ENCODE results near the gene ANAPC4. TPM values are rescaled to one million over a fixed set of nuclear protein-coding genes. Genes with fewer than 3 reads are reported as not detected.

Gene ANAPC4
- total RNA-seq, 2 experiments from 2014 or later = 23.1 to 27.3 TPM

GRCh38 chr4:25383647-25384046 is 6.6 kb downstream of the ANAPC4 start:
- H3K9me3 Mint-ChIP-seq = no peaks in the 10 kb centered on the region
- no peak overlapping the region for H3K27ac Mint-ChIP-seq
- no peak overlapping the region for H3K4me3 Mint-ChIP-seq
- no peak for DNase-seq
- H3K27me3 Mint-ChIP-seq (ENCODE audit: low read depth) = no peaks in the 10 kb centered on the region
- peaks cover 25% of the 10 kb centered on the region for H3K36me3 Mint-ChIP-seq (ENCODE audit: low read depth)
- CTCF ChIA-PET = no interaction called here
- intact Hi-C loops (cut with micrococcal nuclease) = no loop called here
- no peaks in the 10 kb centered on the region for H3K4me1 Mint-ChIP-seq (ENCODE audit: low read depth)

- H3K4me3 Mint-ChIP-seq = no peak overlapping the region
- peaks cover 34% of the 10 kb centered on the region for H3K36me3 Mint-ChIP-seq (ENCODE audit: low read depth)
- no peak for DNase-seq
- H3K27ac Mint-ChIP-seq = no peak overlapping the region
- H3K9me3 Mint-ChIP-seq = no peaks in the 10 kb centered on the region
- H3K27me3 Mint-ChIP-seq (ENCODE audit: low read depth) = no peaks in the 10 kb centered on the region
- intact Hi-C loops (cut with micrococcal nuclease) = no loop called here
- H3K4me1 Mint-ChIP-seq (ENCODE audit: low read depth) = no peaks in the 10 kb centered on the region
- CTCF ChIA-PET = interaction anchor here (0.7 kb wide), 1 partner anchor 22 kb away, joined by 3 read pairs; no protein-coding TSS in a partner anchor
These were observed 9.9 kb downstream of the ANAPC4 start for GRCh38 chr4:25386926-25387325.

- intact Hi-C loops (cut with micrococcal nuclease) = no loop called here
- Mint-ChIP-seq H3K4me1 (ENCODE audit: low read depth) (no peaks in the 10 kb centered on the region), H3K4me3 (no peak overlapping the region), H3K36me3 (ENCODE audit: low read depth) (peaks cover 61% of the 10 kb centered on the region), H3K9me3 (peaks cover 2% of the 10 kb centered on the region), H3K27me3 (ENCODE audit: low read depth) (no peaks in the 10 kb centered on the region), H3K27ac (no peak overlapping the region)
- no peak for DNase-seq
- CTCF ChIA-PET = interaction anchor here (0.7 kb wide), 1 partner anchor 576 kb away, joined by 3 read pairs; no protein-coding TSS in a partner anchor
These were observed 20.2 kb downstream of the ANAPC4 start for GRCh38 chr4:25397305-25397704.

- CTCF ChIA-PET = no interaction called here
- Mint-ChIP-seq H3K4me3 (no peak overlapping the region), H3K27ac (no peak overlapping the region), H3K36me3 (ENCODE audit: low read depth) (peaks cover 55% of the 10 kb centered on the region), H3K4me1 (ENCODE audit: low read depth) (no peaks in the 10 kb centered on the region), H3K27me3 (ENCODE audit: low read depth) (no peaks in the 10 kb centered on the region), H3K9me3 (peaks cover 2% of the 10 kb centered on the region)
- intact Hi-C loops (cut with micrococcal nuclease) = no loop called here
- DNase-seq = no peak
These were observed 22.4 kb downstream of the ANAPC4 start for GRCh38 chr4:25399510-25399909.

- no peak for DNase-seq
- Mint-ChIP-seq H3K4me3 (no peak overlapping the region), H3K27me3 (ENCODE audit: low read depth) (no peaks in the 10 kb centered on the region), H3K36me3 (ENCODE audit: low read depth) (peaks cover 46% of the 10 kb centered on the region), H3K4me1 (ENCODE audit: low read depth) (no peaks in the 10 kb centered on the region), H3K27ac (no peak overlapping the region), H3K9me3 (peaks cover 2% of the 10 kb centered on the region)
- CTCF ChIA-PET = no interaction called here
- intact Hi-C loops (cut with micrococcal nuclease) = no loop called here
These were observed 24.0 kb downstream of the ANAPC4 start for GRCh38 chr4:25401066-25401465.

GRCh38 chr4:25402521-25402920 is 25.5 kb downstream of the ANAPC4 start:
- no peak for DNase-seq
- H3K4me1 Mint-ChIP-seq (ENCODE audit: low read depth) = no peaks in the 10 kb centered on the region
- intact Hi-C loops (cut with micrococcal nuclease) = no loop called here
- peaks cover 35% of the 10 kb centered on the region for H3K36me3 Mint-ChIP-seq (ENCODE audit: low read depth)
- H3K9me3 Mint-ChIP-seq = no peaks in the 10 kb centered on the region
- CTCF ChIA-PET = no interaction called here
- H3K4me3 Mint-ChIP-seq = no peak overlapping the region
- H3K27ac Mint-ChIP-seq = no peak overlapping the region
- no peaks in the 10 kb centered on the region for H3K27me3 Mint-ChIP-seq (ENCODE audit: low read depth)

GRCh38 chr4:25403699-25404098 is 26.6 kb downstream of the ANAPC4 start:
- H3K36me3 Mint-ChIP-seq (ENCODE audit: low read depth) = peaks cover 30% of the 10 kb centered on the region

GRCh38 chr4:25405453-25405852 is 28.4 kb downstream of the ANAPC4 start:
- Mint-ChIP-seq H3K27ac (no peak overlapping the region), H3K36me3 (ENCODE audit: low read depth) (peaks cover 25% of the 10 kb centered on the region), H3K27me3 (ENCODE audit: low read depth) (no peaks in the 10 kb centered on the region), H3K4me1 (ENCODE audit: low read depth) (no peaks in the 10 kb centered on the region), H3K9me3 (no peaks in the 10 kb centered on the region), H3K4me3 (no peak overlapping the region)
- DNase-seq = no peak
- intact Hi-C loops (cut with micrococcal nuclease) = no loop called here
- CTCF ChIA-PET = no interaction called here

More at GRCh38 chr4:25403699-25404098, 26.6 kb downstream of the ANAPC4 start:
- Mint-ChIP-seq H3K4me1 (ENCODE audit: low read depth) (no peaks in the 10 kb centered on the region), H3K27ac (no peak overlapping the region), H3K27me3 (ENCODE audit: low read depth) (no peaks in the 10 kb centered on the region), H3K9me3 (no peaks in the 10 kb centered on the region), H3K4me3 (no peak overlapping the region)
- CTCF ChIA-PET = interaction anchor here (0.7 kb wide), 1 partner anchor 352 kb away, joined by 3 read pairs; no protein-coding TSS in a partner anchor
- intact Hi-C loops (cut with micrococcal nuclease) = no loop called here
- no peak for DNase-seq

- intact Hi-C loops (cut with micrococcal nuclease) = no loop called here
- H3K36me3 Mint-ChIP-seq (ENCODE audit: low read depth) = peaks cover 27% of the 10 kb centered on the region
These were observed 29.1 kb downstream of the ANAPC4 start for GRCh38 chr4:25406081-25406692.

GRCh38 chr4:25410820-25411529 is 33.9 kb downstream of the ANAPC4 start:
- DNase-seq = no peak
- Mint-ChIP-seq H3K36me3 (ENCODE audit: low read depth) (peaks cover 19% of the 10 kb centered on the region), H3K4me1 (ENCODE audit: low read depth) (no peaks in the 10 kb centered on the region), H3K27ac (no peak overlapping the region), H3K4me3 (no peak overlapping the region), H3K27me3 (ENCODE audit: low read depth) (no peaks in the 10 kb centered on the region), H3K9me3 (no peaks in the 10 kb centered on the region)
- intact Hi-C loops (cut with micrococcal nuclease) = no loop called here
- CTCF ChIA-PET = no interaction called here

More at GRCh38 chr4:25406081-25406692, 29.1 kb downstream of the ANAPC4 start:
- DNase-seq = no peak
- H3K4me3 Mint-ChIP-seq = no peak overlapping the region
- no peaks in the 10 kb centered on the region for H3K9me3 Mint-ChIP-seq
- H3K4me1 Mint-ChIP-seq (ENCODE audit: low read depth) = no peaks in the 10 kb centered on the region
- CTCF ChIA-PET = no interaction called here
- no peak overlapping the region for H3K27ac Mint-ChIP-seq
- H3K27me3 Mint-ChIP-seq (ENCODE audit: low read depth) = no peaks in the 10 kb centered on the region

- Mint-ChIP-seq H3K27me3 (ENCODE audit: low read depth) (no peaks in the 10 kb centered on the region), H3K4me3 (no peak overlapping the region), H3K36me3 (ENCODE audit: low read depth) (peaks cover 22% of the 10 kb centered on the region), H3K4me1 (ENCODE audit: low read depth) (no peaks in the 10 kb centered on the region), H3K9me3 (no peaks in the 10 kb centered on the region), H3K27ac (no peak overlapping the region)
- CTCF ChIA-PET = interaction anchor here (0.6 kb wide), 1 partner anchor 355 kb away, joined by 3 read pairs; no protein-coding TSS in a partner anchor
- intact Hi-C loops (cut with micrococcal nuclease) = no loop called here
- DNase-seq = no peak
These were observed 36.2 kb downstream of the ANAPC4 start for GRCh38 chr4:25413261-25413660.

- Mint-ChIP-seq H3K36me3 (ENCODE audit: low read depth) (peaks cover 13% of the 10 kb centered on the region), H3K27me3 (ENCODE audit: low read depth) (no peaks in the 10 kb centered on the region), H3K9me3 (no peaks in the 10 kb centered on the region), H3K4me1 (ENCODE audit: low read depth) (no peaks in the 10 kb centered on the region), H3K27ac (no peak overlapping the region), H3K4me3 (no peak overlapping the region)
- CTCF ChIA-PET = interaction anchor here (0.7 kb wide), 1 partner anchor 137 kb away, joined by 3 read pairs; no protein-coding TSS in a partner anchor
- intact Hi-C loops (cut with micrococcal nuclease) = no loop called here
- DNase-seq = no peak
These were observed 40.0 kb downstream of the ANAPC4 start for GRCh38 chr4:25417014-25417413.

GRCh38 chr4:25420931-25421330 is 43.9 kb downstream of the ANAPC4 start:
- no peak overlapping the region for H3K27ac Mint-ChIP-seq
- no peaks in the 10 kb centered on the region for H3K4me1 Mint-ChIP-seq (ENCODE audit: low read depth)
- no peaks in the 10 kb centered on the region for H3K9me3 Mint-ChIP-seq
- H3K27me3 Mint-ChIP-seq (ENCODE audit: low read depth) = no peaks in the 10 kb centered on the region
- peaks cover 11% of the 10 kb centered on the region for H3K36me3 Mint-ChIP-seq (ENCODE audit: low read depth)
- CTCF ChIA-PET = no interaction called here
- DNase-seq = no peak
- H3K4me3 Mint-ChIP-seq = no peak overlapping the region
- intact Hi-C loops (cut with micrococcal nuclease) = no loop called here

All from activated naive CD4-positive, alpha-beta T cell treated with anti-CD3 and anti-CD28 coated beads for 36 hours (primary cell).